K562 (cell line): ENCODE data around the gene RXRB. TPM values are rescaled to one million over a fixed set of nuclear protein-coding genes. Genes with fewer than 3 reads are reported as not detected.

ENCODE experiments used
- ARID3A ChIP-seq: IDR thresholded peaks from 2 replicates; pipeline ENCODE4 v1.6.1; 2012; ENCODE audit warnings: low read depth, low read length, improper control_type of control experiment, borderline replicate concordance
- CC2D1A ChIP-seq: fragments of 450-650 bp; IDR thresholded peaks from 2 replicates; pipeline ENCODE4 v1.6.1; 2017; ENCODE audit warnings: mild to moderate bottlenecking
- CHD1 ChIP-seq: fragments of 200-600 bp; sonication (generic); IDR thresholded peaks from one replicate; pipeline ENCODE4 v1.6.1; 2012; ENCODE audit warnings: mild to moderate bottlenecking, moderate library complexity, low read length, inconsistent platforms
- FOXO4 ChIP-seq: fragments of 450-650 bp; formaldehyde crosslinking; IDR thresholded peaks from 2 replicates; pipeline ENCODE4 v1.4.0; 2020; ENCODE audit warnings: mild to moderate bottlenecking, moderate library complexity
- GABPB1 ChIP-seq: sonication (generic); formaldehyde crosslinking; IDR thresholded peaks from 2 replicates; pipeline ENCODE4 v1.8.0; 2022; ENCODE audit warnings: mild to moderate bottlenecking, missing genetic modification reagents
- HSF4 ChIP-seq: fragments of 250-450 bp; sonication (Bioruptor Pico); IDR thresholded peaks from 2 replicates; pipeline ENCODE4 v2.1.2; 2022; ENCODE audit warnings: mild to moderate bottlenecking, moderate library complexity, borderline replicate concordance
- MXD1 ChIP-seq: fragments of 250-450 bp; sonication (Bioruptor Pico); IDR thresholded peaks from 2 replicates; pipeline ENCODE4 v1.8.0; 2021; ENCODE audit warnings: borderline replicate concordance, mild to moderate bottlenecking, moderate library complexity; ENCODE audit not compliant: poor library complexity, severe bottlenecking
- SREBF1 ChIP-seq: fragments of 150-350 bp; IDR thresholded peaks from 2 replicates; pipeline ENCODE4 v1.6.1; 2014; ENCODE audit warnings: antibody characterized with exemption, low read depth, low read length, borderline replicate concordance
- ZKSCAN3 ChIP-seq: fragments of 250-450 bp; sonication (Bioruptor Pico); IDR thresholded peaks from 2 replicates; pipeline ENCODE4 v1.4.0; 2020
- ZNF133 ChIP-seq: fragments of 250-450 bp; sonication (Bioruptor Pico); IDR thresholded peaks from 2 replicates; pipeline ENCODE4 v1.4.0; 2020; ENCODE audit warnings: mild to moderate bottlenecking
- ZNF212 ChIP-seq: fragments of 450-650 bp; formaldehyde crosslinking; IDR thresholded peaks from 2 replicates; pipeline ENCODE4 v1.4.0; 2020; ENCODE audit warnings: mild to moderate bottlenecking
- polyA plus RNA-seq, 8 experiments: library from polyadenylated mRNA; depleted of rRNA in 4 of 8; stranded (reverse) in 5 of 8; unstranded in 3 of 8; fragments of >200 nt; fragmentation: Nextera tagmentation in 2 of 8; fragmentation: Illumina TruSeq in 1 of 8; extraction: Ambion mirVana in 2 of 8; extraction: Trizol in 1 of 8; gene quantifications; 2 replicates each; pipeline versions ENCODE4 v1.2.1 to v1.2.3, GENCODE V29; 2011 to 2014; ENCODE audit warnings: inconsistent platforms in 1 of 8, missing spikeins in 1 of 8
- total RNA-seq, 7 experiments: library from RNA; depleted of rRNA in 6 of 7; stranded (reverse); fragments of >200 nt in 6 of 7; fragmentation: Illumina TruSeq in 2 of 7; extraction: Trizol in 2 of 7; gene quantifications; 2 replicates each; pipeline versions ENCODE4 v1.2.1 to v1.2.3, GENCODE V29; 2011 to 2021; ENCODE audit warnings: low replicate concordance in 1 of 7
- TF ChIP-seq, protein P1 (sequence below): IDR thresholded peaks from 2 replicates; pipeline ENCODE4 v1.6.1; 2011; ENCODE audit warnings: borderline replicate concordance, low read depth, mild to moderate bottlenecking, moderate library complexity, low read length; ENCODE audit not compliant: insufficient read depth, poor library complexity, severe bottlenecking
- TF ChIP-seq, protein P2 (sequence below): sonication (generic); formaldehyde crosslinking; IDR thresholded peaks from 2 replicates; pipeline ENCODE4 v1.8.1; 2023; ENCODE audit warnings: missing genetic modification reagents, mild to moderate bottlenecking, borderline replicate concordance
- TF ChIP-seq, protein P3 (sequence below): sonication (generic); formaldehyde crosslinking; IDR thresholded peaks from 2 replicates; pipeline ENCODE4 v1.8.1; 2023; ENCODE audit warnings: mild to moderate bottlenecking, missing genetic modification reagents

Gene RXRB
- total and polyA plus RNA-seq, 9 of the 15 experiments (the other 6 are each of a cell fraction or from before 2014, with no cell fraction given), result 0.76 to 35.5 (median 18.4) TPM

DNA sequence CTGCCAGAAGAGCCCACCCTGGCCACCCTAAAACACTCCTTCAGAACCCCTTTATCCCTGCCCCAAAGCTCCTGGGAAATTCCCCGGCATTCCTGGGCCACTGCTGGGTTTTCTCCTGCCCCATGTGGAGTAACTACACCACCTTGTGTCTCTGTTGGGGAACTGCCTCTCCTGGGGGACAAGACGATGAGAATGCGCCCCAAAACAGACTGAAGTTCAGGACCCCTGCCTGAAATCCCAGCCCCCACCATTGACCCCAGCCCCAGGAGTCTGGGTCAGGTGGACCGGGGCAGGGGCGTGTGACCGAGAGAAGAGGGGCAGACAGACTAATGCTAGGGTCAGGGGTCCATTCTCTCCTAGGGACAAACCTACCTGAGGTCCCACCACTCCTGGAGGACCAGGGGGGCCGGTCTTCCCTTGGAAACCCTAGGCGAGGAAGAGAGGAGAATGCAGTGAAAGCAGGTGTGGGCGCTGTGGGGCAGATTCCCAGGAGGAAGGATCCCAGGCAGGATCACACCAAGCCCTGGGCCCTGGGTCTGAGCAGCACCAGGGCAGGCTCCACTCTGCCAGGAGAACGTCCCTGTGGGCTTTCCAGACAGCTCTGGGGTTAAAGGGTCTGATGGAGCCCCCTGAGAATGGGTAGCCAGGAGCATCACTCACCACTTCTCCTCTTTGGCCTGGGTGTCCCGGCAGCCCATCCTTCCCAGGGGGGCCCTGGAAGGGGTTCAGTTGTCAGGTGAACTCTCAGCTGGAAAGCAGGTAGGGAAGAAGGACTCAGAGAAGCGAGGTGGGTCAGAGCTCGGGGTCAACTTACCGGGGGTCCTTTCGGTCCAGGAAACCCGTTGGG, 27.6 kb downstream of the RXRB start (continued):
- TF ChIP-seq CHD1 (no peak), GABPB1 (CRISPR knock-in tag) (no peak), MXD1 (no peak), ARID3A (no peak), SREBF1 (no peak), FOXO4 (CRISPR knock-in tag) (no peak), ZNF212 (no peak), HSF4 (CRISPR knock-in tag) (no peak), ZNF133 (CRISPR knock-in tag) (no peak), ZKSCAN3 (CRISPR knock-in tag) (no peak), CC2D1A (0 out of 2 replicates have a peak, but pooled peaks have one; percentile 40)
- TF ChIP-seq, protein P1, sequence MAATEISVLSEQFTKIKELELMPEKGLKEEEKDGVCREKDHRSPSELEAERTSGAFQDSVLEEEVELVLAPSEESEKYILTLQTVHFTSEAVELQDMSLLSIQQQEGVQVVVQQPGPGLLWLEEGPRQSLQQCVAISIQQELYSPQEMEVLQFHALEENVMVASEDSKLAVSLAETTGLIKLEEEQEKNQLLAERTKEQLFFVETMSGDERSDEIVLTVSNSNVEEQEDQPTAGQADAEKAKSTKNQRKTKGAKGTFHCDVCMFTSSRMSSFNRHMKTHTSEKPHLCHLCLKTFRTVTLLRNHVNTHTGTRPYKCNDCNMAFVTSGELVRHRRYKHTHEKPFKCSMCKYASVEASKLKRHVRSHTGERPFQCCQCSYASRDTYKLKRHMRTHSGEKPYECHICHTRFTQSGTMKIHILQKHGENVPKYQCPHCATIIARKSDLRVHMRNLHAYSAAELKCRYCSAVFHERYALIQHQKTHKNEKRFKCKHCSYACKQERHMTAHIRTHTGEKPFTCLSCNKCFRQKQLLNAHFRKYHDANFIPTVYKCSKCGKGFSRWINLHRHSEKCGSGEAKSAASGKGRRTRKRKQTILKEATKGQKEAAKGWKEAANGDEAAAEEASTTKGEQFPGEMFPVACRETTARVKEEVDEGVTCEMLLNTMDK, result peak; percentile 30
- TF ChIP-seq, protein P2, sequence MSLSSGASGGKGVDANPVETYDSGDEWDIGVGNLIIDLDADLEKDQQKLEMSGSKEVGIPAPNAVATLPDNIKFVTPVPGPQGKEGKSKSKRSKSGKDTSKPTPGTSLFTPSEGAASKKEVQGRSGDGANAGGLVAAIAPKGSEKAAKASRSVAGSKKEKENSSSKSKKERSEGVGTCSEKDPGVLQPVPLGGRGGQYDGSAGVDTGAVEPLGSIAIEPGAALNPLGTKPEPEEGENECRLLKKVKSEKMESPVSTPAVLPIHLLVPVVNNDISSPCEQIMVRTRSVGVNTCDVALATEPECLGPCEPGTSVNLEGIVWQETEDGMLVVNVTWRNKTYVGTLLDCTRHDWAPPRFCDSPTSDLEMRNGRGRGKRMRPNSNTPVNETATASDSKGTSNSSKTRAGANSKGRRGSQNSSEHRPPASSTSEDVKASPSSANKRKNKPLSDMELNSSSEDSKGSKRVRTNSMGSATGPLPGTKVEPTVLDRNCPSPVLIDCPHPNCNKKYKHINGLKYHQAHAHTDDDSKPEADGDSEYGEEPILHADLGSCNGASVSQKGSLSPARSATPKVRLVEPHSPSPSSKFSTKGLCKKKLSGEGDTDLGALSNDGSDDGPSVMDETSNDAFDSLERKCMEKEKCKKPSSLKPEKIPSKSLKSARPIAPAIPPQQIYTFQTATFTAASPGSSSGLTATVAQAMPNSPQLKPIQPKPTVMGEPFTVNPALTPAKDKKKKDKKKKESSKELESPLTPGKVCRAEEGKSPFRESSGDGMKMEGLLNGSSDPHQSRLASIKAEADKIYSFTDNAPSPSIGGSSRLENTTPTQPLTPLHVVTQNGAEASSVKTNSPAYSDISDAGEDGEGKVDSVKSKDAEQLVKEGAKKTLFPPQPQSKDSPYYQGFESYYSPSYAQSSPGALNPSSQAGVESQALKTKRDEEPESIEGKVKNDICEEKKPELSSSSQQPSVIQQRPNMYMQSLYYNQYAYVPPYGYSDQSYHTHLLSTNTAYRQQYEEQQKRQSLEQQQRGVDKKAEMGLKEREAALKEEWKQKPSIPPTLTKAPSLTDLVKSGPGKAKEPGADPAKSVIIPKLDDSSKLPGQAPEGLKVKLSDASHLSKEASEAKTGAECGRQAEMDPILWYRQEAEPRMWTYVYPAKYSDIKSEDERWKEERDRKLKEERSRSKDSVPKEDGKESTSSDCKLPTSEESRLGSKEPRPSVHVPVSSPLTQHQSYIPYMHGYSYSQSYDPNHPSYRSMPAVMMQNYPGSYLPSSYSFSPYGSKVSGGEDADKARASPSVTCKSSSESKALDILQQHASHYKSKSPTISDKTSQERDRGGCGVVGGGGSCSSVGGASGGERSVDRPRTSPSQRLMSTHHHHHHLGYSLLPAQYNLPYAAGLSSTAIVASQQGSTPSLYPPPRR (CRISPR knock-in tag), result no peak
- TF ChIP-seq, protein P3, sequence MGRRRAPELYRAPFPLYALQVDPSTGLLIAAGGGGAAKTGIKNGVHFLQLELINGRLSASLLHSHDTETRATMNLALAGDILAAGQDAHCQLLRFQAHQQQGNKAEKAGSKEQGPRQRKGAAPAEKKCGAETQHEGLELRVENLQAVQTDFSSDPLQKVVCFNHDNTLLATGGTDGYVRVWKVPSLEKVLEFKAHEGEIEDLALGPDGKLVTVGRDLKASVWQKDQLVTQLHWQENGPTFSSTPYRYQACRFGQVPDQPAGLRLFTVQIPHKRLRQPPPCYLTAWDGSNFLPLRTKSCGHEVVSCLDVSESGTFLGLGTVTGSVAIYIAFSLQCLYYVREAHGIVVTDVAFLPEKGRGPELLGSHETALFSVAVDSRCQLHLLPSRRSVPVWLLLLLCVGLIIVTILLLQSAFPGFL, result no peak
